BJ (cell line): ENCODE results near the gene PLA2R1. TPM values are rescaled to one million over a fixed set of nuclear protein-coding genes. Genes with fewer than 3 reads are reported as not detected.

ENCODE experiments used
- CTCF ChIA-PET: fragments of 350-600 bp; formaldehyde crosslinking; extraction: SDS; loops from one replicate; lab custom pipeline; 2021; ENCODE audit warnings: antibody characterized with exemption, inconsistent platforms; lab: Yijun Ruan, JAX
- POLR2A ChIA-PET: fragments of 300-600 bp; sonication (Branson Sonifier 250); formaldehyde crosslinking; extraction: SDS; loops from one replicate; lab custom pipeline; 2021; ENCODE audit warnings: antibody characterized with exemption; lab: Charles Lee
- DNase-seq: peaks from one replicate; pipeline ENCODE4 v3.0.0-alpha.2; 2011; ENCODE audit warnings: low read depth
- H3K27me3 ChIP-seq: 2 replicates; pipeline ENCODE4 v1.6.0; 2011; ENCODE audit warnings: low read length; ENCODE audit not compliant: control insufficient read depth, insufficient read depth
- H3K36me3 ChIP-seq: 2 replicates; pipeline ENCODE4 v1.5.1; 2011; ENCODE audit warnings: low read length; ENCODE audit not compliant: control insufficient read depth, insufficient read depth
- H3K4me3 ChIP-seq: 2 replicates; pipeline ENCODE4 v1.5.1; 2011; ENCODE audit warnings: low read depth, mild to moderate bottlenecking, control low read depth, low read length
- polyA plus RNA-seq: library from polyadenylated mRNA; depleted of rRNA; stranded (reverse); fragments of >200 nt; gene quantifications from 2 replicates; pipeline ENCODE4 v1.2.3, GENCODE V29; 2011
- TF ChIP-seq, protein P1 (sequence below): IDR thresholded peaks from 2 replicates; pipeline ENCODE4 v1.5.1; 2011; ENCODE audit warnings: low read depth, mild to moderate bottlenecking, control low read depth, inconsistent platforms, low read length, moderate library complexity; ENCODE audit not compliant: insufficient read depth

PLA2R1 gene
- polyA plus RNA-seq, 1 experiment = 9.5 TPM

DNA sequence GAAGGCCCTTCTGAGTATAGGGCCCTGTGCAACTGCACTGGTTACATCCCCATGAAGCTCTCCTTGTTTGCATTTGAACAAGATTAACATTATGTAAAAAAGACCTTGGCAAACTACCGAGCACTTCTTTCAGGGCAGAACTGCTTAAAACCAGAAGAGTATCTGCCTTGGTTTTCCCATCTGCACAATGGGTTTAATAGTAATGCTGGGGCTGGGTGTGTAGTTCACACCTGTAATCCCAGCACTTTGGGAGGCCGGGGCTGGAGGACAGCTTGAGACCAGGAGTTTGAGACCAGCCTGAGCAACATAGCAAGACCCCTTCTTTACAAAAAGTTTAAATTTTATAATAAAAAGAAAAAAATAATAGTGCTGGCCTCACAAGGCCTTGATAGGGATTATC, 8.5 kb downstream of the PLA2R1 start:
- TF ChIP-seq, protein P1, sequence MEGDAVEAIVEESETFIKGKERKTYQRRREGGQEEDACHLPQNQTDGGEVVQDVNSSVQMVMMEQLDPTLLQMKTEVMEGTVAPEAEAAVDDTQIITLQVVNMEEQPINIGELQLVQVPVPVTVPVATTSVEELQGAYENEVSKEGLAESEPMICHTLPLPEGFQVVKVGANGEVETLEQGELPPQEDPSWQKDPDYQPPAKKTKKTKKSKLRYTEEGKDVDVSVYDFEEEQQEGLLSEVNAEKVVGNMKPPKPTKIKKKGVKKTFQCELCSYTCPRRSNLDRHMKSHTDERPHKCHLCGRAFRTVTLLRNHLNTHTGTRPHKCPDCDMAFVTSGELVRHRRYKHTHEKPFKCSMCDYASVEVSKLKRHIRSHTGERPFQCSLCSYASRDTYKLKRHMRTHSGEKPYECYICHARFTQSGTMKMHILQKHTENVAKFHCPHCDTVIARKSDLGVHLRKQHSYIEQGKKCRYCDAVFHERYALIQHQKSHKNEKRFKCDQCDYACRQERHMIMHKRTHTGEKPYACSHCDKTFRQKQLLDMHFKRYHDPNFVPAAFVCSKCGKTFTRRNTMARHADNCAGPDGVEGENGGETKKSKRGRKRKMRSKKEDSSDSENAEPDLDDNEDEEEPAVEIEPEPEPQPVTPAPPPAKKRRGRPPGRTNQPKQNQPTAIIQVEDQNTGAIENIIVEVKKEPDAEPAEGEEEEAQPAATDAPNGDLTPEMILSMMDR = no peak
- Histone ChIP-seq H3K4me3 (no peak overlapping the region), H3K27me3 (no peaks in the 10 kb centered on the region), H3K36me3 (no peaks in the 10 kb centered on the region)
- ChIA-PET CTCF (no interaction called here), POLR2A (no interaction called here)
- DNase-seq = no peak

DNA sequence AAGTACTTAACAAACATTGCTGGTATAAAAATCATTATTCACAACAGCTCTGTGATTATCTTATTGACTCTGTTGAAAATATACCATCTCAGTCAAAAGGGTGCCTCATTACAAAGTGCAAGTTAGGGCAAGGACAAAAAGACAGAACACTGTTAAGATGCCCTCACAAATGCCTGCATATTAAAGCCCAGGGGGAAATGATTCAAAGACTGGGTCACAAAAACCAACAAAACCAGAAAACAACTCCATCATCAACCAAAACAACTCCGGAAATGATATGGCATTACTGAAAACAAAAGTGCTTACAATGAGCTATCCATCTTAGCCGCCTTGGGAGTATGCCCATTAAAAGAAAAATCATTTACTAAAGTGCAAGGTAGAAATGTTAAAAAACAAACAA, 9.9 kb downstream of the PLA2R1 start:
- Histone ChIP-seq H3K36me3 (no peaks in the 10 kb centered on the region), H3K27me3 (no peaks in the 10 kb centered on the region), H3K4me3 (no peak overlapping the region)
- TF ChIP-seq, protein P1 = no peak
- DNase-seq = no peak
- ChIA-PET CTCF (interaction anchor here (0.8 kb wide), 1 partner anchor 12 kb away, joined by 3 read pairs; no protein-coding TSS in a partner anchor), POLR2A (no interaction called here)

DNA sequence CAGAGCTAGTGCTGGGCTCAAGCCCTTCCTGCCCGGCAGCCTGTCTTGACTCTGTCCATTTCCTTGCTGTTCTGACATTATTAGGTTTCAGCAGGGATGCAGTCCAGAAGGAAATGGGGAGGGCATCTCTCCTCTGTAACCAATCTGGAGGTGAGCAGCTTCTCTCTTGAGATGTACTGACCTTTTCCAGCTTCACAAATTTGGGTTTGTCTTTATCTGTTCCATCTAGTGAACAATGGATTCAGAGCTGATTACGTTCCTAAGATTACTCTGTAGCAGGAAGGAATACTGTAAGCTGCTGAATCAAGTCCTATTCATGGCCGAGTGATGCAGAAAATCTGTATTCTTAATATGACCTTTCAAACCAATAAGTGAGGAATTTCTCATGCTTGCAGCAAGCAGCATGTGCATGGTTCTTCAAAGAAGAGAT, 11.0 kb downstream of the PLA2R1 start:
- no peaks in the 10 kb centered on the region for H3K36me3 ChIP-seq
- no peaks in the 10 kb centered on the region for H3K27me3 ChIP-seq
- CTCF ChIA-PET = interaction anchor here (0.8 kb wide), 2 partner anchors 11 to 111 kb away, joined by 3 read pairs; no protein-coding TSS in a partner anchor
- H3K4me3 ChIP-seq = no peak overlapping the region
- no peak for DNase-seq
- POLR2A ChIA-PET = interaction anchor here (1.0 kb wide), 1 partner anchor 10 kb away, joined by 3 read pairs; no protein-coding TSS in a partner anchor
- TF ChIP-seq, protein P1 = no peak

DNA sequence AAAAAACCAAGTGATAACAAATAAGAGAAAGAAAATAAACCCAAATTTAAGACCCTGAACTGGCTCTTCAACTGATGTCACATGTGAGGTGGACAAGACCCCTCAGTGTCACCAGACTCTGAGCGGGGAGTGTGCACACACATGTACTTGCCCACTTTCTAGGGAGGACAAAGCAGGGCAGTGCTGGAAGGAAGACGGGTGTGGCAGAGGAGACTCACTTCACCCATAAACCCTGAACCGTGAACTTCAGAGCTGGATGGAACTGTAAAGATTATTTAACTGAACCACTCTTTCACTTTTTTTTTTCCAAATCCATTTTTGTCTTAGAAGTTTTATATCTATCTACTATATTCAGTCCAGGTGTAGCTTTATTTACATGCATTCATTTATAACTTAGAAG, 12.3 kb downstream of the PLA2R1 start:
- no peak for DNase-seq
- ChIA-PET POLR2A (interaction anchor here (0.6 kb wide), 1 partner anchor 582 kb away, joined by 4 read pairs; no protein-coding TSS in a partner anchor), CTCF (no interaction called here)
- Histone ChIP-seq H3K4me3 (no peak overlapping the region), H3K27me3 (no peaks in the 10 kb centered on the region), H3K36me3 (peaks cover 2% of the 10 kb centered on the region; the same call in 1 of the 2 replicates)
- TF ChIP-seq, protein P1 = no peak

DNA sequence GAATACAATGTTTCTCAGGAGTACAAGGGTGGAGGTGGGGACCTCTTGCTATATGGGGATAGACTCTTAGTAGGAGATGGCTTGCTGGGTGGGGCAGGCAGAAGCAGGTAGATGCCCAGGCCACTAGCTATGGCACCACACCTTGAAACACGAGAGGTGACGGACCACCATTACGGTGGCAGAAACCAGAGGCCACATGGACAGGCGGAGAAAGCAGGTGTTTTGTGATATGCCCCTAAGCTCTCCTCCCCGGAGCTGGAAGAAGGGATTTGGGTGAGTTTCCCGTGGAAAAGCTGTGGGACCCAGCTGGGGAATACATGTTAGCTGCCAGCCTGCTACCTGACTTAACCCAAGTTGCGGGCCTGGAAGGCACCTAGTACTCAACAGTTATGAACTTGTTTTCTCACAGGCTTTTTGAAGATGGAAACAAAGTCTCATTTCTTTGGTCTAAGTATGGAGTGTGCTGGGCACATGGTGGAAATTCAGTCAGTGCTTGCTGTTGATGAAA, 16.7 kb downstream of the PLA2R1 start:
- POLR2A ChIA-PET = no interaction called here
- Histone ChIP-seq H3K4me3 (no peak overlapping the region), H3K36me3 (peaks cover 4% of the 10 kb centered on the region), H3K27me3 (no peaks in the 10 kb centered on the region)
- DNase-seq = no peak
- TF ChIP-seq, protein P1 = no peak
- CTCF ChIA-PET = no interaction called here
